ENCODE results near the gene SLC22A1.

SLC22A1 gene

DNA sequence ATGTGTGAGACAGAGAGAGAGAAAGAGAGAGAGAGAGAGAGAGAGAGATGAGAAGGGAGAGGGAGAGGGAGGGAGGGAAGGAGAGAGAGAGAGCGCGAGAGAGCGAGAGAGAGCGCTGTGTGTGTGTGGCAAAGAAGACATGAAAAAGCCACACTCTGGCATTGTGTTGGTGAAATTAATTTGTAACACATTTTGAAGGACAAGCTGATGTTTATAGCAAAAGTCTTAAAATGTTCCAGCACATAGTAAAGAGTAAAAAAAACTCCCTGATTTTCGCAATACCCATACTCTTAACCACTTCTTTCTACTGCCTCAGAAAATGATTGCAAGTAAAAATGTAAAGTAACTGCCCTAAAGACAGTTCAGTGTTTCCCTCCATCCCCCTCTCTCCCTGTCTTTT, 56.7 kb downstream of the SLC22A1 start:
- DNase-seq, result no peak

DNA sequence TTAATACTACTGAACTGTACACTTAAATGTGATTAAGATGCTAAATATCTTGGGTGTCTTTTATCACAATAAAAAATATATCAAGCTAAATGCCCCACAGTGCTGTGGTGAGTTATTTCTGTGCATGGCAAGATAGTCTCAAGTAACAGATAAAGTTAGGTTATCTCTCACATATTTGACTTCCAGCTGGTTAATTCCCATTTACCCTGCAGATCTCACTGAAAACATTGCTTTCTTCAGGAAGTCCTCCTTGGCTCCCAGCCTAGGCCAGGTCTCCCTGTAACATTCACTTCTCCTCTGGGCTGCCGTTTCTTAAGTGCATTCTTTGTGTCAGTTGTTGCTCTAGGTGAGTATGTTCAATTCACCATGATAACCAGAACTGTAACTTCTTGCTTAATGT, 59.1 kb downstream of the SLC22A1 start:
- DNase-seq, result no peak

DNA sequence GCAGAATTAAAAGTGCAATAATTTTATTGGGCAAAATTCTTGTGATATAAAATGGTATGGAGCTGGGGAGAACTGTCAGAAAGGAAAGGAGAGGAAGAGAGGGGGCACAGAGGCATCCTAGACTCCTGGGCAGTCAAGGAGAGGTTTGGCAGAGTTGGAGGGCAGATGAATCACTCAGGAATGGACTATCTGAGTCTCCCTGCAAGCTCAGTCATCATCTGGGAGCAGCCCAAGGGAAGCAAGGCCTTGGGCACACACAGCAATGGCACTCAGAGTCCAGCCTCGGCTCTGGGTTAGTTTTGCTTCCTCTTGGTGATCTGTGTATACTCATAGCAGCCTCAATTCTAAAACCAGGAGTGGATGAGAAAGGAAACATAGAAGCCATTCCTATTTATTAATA, 67.2 kb downstream of the SLC22A1 start:
- no peak for DNase-seq

DNA sequence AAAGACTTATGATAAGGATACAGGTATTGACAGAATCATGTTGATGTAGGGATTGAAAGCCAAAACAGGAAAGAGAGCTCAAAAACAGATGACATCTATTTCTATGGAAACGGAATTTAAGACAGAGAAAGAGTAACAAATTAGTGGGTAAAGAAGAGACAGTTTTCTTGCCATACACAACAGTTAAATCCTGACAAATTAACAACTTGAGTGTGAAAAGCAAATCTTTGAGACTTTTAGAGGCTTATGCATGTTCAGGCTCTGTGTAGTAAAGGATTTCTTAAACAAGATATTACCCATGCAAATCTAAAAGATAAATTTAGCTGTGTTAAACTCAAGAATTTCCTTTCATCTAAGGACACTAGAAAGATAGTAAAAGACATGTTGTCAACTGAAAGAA, 68.5 kb downstream of the SLC22A1 start:
- no peak for DNase-seq

DNA sequence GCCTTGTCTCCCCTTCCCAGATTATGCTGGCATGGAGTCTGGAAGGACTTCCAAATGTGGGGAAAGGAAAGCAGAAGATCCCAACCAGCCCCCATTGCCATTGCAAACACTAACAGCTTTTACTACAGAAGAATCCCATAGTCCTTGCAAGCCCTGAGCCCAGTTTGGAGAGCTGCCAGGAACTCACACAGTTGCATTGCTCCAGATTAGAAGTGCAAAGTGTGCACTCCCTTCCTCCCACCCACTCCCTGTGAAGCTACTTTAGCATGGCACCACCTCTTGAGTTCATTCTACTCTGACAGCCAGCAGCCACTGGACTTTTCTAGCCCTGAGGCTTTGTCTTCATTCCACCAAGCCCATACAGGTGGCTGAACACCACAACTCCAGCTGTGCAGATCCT, 69.4 kb downstream of the SLC22A1 start:
- DNase-seq, result no peak

DNA sequence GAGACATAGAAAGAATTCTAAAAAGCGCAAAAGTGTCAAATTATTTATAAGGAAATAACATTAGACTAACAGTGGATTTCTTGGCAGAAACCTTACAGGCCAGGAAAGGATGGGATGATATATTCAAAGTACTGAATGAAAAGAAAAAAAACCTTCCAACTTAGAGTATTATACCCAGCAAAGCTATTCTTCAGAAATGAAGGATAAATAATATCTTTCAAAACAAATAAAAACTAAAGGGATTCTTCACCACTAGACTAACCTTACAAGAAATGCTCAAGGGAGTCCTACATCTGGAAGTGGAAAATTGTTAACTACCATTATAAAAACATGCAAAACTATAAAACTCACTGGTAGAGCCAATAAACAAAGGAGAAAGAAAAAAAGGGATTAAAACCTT, 71.2 kb downstream of the SLC22A1 start:
- no peak for DNase-seq

DNA sequence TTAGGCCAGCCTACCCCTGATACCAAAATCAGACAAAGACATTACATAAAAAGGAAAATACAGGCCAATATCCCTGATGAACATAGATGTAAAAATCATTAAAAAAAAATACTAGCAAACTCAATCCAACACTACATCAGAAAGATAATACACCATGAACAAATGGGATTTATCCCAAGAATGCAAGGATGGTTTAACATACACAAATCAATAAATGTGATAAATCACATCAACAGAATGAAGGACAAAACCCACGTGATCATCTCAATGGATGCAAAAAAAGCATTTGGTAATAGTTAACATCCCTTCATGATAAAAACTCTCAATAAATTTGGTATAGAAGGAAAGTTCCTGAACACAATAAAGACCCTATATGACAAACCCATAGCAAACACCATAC, 73.2 kb downstream of the SLC22A1 start:
- DNase-seq, result no peak

DNA sequence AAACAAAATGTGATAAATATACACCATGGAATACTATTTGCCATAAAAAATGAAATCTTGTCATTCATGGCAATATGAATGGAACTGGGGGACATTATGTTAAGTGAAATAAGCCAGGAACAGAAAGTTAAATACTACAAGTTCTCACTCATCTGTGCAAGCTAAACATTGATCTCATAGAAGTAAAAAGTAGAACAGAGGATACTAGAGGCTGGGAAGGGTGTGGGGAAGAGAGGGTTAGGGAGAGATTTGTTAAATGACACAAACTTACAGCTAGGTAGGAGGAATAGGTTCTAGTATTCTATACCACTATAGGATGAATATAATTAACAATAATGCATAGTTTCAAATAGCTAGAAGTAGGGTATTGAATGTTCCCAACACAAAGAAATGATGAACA, 76.0 kb downstream of the SLC22A1 start:
- DNase-seq, result no peak

DNA sequence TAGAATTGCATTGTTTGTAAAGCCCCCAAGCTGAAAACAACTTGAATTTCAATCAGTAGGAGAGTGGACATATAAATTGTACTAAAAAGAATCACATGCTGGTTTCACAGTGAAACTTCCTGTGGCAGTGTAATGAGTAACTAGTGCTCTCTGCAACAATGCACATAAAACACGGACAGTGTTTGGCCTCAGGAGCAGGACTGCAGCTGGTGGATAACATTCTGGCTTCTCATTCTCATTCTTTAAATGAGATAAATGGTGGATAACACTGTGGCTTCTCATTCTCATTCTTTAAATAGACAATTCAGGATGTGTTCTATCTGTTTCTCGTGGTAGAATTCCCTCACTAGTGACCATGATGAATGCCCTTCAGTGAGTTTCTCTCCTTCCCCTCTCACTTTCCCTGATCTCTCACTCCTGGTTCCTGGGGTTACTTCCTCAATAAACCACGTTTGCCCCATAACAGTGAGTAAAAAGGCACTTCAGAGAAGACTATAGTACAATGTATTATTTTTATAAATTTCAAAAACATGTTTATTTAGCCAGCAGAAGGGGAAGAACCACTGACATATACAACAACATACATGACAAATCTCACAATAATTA, 77.1 kb downstream of the SLC22A1 start:
- DNase-seq, result no peak

DNA sequence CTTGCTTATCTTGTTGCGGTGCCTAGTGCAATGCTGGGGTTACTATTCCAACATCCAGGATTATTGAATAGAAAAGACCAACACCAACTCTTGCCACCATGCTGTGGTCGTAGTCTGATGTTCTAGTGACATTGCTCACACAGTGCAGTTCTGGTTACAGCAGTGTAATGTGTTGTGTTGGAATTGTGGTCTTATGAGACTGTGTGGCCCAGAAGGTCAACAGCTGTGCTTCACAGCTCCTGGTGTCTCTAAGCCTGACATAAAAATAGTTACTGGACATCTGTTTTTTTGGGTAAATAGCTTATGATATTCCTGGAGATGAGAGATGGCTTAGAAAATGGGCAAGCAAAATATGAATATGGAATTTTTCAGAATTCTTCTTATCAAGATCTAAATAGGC, 79.4 kb downstream of the SLC22A1 start:
- no peak for DNase-seq

DNA sequence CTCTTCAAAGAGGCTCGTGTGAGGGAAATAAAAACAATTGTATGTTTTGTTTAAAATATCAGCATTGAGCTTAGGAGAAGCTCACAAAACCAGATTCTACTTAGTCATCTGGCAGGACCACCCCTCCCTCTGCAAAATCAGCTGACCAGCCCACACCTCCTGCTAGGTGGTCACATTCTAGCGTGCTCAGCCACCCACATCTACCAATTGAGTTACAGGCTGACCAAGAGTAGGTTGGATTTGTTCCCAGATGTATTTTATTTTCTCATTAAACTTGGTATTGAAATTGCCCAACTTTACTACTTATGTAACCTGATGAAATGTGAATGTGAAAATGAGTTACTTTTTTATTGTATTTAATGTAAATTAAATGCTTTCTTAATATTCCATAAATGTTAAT, 80.8 kb downstream of the SLC22A1 start:
- no peak for DNase-seq

DNA sequence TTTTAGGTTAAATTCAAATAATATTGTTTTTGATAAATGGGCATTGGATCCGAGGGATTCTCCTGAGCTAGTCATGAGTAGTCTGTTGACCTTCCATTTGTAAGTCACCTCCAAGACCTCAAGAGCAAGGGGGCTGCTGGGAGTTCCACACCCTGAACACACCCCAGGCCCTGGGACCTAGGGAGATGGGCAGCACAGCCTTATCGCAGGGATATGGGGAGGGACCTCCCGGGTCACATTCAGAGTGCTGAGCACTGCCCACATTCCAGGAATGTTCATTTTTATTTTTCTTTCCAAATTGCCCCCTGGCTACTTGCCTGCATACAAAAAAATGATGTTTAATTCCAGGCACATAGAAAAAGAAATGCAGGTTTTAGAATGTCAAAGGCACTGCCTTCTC, 81.5 kb downstream of the SLC22A1 start:
- DNase-seq, result no peak

DNA sequence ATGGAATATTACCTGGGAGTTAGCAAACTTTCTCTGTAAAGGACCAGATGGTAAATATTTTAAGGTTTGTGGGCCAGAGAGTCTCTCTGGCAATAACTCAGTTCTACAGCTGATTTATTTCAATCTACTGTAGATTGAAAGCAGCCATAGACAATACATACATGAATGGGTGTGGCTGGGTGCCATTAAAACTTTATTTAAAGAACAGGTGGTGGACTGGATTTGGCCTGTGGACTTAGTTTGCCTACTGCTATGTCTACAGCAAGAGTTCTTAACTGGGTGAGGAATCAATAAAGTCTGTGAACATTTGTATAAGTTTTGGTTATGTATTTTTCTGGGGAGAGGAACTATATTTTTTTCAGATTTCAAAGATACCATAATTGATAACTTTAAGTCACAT, 81.9 kb downstream of the SLC22A1 start:
- no peak for DNase-seq

DNA sequence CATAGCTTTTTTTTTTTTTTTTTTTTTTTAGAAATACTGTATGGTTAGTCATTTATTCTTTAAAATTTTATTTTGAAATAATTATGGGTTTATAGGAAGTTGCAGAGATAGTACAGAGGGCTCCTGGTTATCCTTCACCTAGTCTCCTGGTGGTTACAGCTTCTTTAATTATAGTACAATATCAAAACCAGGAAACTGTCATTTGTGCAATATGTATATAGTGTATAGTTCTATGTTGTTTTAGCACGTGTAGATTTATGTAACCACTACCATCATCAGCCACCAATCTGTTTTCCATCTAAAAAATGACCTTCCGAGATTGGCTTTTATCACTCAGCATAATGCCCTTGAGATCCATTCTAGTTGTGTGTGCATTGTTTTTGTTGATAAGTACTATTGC, 82.3 kb downstream of the SLC22A1 start:
- DNase-seq, result no peak

DNA sequence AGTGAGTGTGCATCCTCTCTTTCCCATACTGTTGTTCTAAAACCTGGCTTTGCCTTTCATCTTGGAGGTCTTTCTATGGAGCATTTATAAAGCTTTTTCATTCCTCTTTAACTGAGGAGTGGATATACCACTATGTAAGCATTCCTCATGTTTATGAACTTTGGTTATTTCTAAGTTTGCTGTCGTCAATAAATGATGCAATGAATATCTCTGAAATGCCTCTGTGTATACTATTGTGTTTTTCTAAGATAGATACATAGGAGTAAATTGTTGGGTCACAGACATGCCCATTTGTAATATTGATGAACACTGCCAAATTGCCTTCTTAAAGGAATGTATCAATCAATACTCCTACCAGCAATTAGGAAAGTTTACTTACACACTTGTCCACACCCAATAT, 83.1 kb downstream of the SLC22A1 start:
- no peak for DNase-seq

DNA sequence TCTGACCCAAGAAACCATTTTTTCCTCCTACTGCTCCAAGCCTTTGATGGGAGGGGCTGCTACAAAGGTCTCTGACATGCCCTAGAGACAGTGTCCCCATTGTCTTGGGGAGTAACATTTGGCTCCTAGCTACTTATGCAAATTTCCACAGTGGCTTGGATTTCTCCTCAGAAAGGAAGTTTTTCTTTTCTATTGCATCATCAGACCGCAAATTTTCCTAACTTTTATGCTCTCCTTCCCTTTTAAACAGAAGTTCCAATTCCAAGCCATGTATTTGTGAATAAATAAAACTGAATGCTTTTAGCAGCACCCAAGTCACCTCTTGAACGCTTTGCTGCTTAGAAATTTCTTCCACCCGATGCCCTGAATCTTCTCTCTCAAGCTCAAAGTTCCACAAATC, 86.0 kb downstream of the SLC22A1 start:
- no peak for DNase-seq

All from NCI-H526 (cell line).